ENCODE measurements around the gene GIGYF2.
A peak's percentile ranks its signal among the peaks of the same experiment; 100 is the strongest.

The GIGYF2 gene

DNA sequence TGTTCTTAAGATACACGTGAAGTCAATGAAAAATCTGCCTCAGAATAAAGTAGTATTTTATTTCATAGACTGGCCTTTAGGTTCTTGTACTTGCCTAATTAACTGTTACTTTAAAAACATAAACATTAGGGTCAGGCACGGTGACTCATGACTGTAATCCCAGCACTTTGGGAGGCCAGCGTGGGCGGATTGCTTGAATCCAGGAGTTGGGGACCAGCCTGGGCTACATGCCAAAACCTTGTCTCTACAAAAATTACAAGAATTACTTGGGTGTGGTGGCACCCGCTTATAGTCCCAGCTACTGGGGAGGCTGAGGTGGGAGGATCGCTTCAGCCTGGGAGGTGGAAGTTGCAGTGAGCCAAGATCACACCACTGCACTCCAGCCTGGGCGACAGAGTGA lies 157.0 kb downstream of the GIGYF2 start:
- TF ChIP-seq CREB1 (IDR thresholded peaks at IDR 0.05; ENCODE audit: low read depth) (no peak), RAD21 (IDR thresholded peaks at IDR 0.05; ENCODE audit: low read depth) (no peak), YY1 (IDR thresholded peaks at IDR 0.05; ENCODE audit: low read depth) (no peak), NFIC (IDR thresholded peaks at IDR 0.05) (peak; percentile 85), ZBTB7A (IDR thresholded peaks at IDR 0.05; ENCODE audit: low read depth) (no peak), EGR1 (IDR thresholded peaks at IDR 0.05) (peak; percentile 99), TCF12 (IDR thresholded peaks at IDR 0.05; ENCODE audit: low read depth) (peak; percentile 65; the same call in 1 of the 2 replicates), EP300 (IDR thresholded peaks at IDR 0.05; ENCODE audit: borderline replicate concordance) (peak; percentile 66; the same call in 1 of the 2 replicates), CEBPB (IDR thresholded peaks at IDR 0.05) (no peak), TEAD4 (IDR thresholded peaks at IDR 0.05) (peak; percentile 68), FOXM1 (IDR thresholded peaks at IDR 0.05; ENCODE audit: borderline replicate concordance, low read depth) (no peak), TAF1 (IDR thresholded peaks at IDR 0.05; ENCODE audit: low read depth) (no peak)
- TF ChIP-seq, protein P1, sequence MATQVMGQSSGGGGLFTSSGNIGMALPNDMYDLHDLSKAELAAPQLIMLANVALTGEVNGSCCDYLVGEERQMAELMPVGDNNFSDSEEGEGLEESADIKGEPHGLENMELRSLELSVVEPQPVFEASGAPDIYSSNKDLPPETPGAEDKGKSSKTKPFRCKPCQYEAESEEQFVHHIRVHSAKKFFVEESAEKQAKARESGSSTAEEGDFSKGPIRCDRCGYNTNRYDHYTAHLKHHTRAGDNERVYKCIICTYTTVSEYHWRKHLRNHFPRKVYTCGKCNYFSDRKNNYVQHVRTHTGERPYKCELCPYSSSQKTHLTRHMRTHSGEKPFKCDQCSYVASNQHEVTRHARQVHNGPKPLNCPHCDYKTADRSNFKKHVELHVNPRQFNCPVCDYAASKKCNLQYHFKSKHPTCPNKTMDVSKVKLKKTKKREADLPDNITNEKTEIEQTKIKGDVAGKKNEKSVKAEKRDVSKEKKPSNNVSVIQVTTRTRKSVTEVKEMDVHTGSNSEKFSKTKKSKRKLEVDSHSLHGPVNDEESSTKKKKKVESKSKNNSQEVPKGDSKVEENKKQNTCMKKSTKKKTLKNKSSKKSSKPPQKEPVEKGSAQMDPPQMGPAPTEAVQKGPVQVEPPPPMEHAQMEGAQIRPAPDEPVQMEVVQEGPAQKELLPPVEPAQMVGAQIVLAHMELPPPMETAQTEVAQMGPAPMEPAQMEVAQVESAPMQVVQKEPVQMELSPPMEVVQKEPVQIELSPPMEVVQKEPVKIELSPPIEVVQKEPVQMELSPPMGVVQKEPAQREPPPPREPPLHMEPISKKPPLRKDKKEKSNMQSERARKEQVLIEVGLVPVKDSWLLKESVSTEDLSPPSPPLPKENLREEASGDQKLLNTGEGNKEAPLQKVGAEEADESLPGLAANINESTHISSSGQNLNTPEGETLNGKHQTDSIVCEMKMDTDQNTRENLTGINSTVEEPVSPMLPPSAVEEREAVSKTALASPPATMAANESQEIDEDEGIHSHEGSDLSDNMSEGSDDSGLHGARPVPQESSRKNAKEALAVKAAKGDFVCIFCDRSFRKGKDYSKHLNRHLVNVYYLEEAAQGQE (IDR thresholded peaks at IDR 0.05; ENCODE audit: low read depth) = no peak
- TF ChIP-seq, protein P2, sequence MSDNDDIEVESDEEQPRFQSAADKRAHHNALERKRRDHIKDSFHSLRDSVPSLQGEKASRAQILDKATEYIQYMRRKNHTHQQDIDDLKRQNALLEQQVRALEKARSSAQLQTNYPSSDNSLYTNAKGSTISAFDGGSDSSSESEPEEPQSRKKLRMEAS (IDR thresholded peaks at IDR 0.05) = no peak
- TF ChIP-seq, protein P3, sequence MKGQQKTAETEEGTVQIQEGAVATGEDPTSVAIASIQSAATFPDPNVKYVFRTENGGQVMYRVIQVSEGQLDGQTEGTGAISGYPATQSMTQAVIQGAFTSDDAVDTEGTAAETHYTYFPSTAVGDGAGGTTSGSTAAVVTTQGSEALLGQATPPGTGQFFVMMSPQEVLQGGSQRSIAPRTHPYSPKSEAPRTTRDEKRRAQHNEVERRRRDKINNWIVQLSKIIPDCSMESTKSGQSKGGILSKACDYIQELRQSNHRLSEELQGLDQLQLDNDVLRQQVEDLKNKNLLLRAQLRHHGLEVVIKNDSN (IDR thresholded peaks at IDR 0.05) = no peak

DNA sequence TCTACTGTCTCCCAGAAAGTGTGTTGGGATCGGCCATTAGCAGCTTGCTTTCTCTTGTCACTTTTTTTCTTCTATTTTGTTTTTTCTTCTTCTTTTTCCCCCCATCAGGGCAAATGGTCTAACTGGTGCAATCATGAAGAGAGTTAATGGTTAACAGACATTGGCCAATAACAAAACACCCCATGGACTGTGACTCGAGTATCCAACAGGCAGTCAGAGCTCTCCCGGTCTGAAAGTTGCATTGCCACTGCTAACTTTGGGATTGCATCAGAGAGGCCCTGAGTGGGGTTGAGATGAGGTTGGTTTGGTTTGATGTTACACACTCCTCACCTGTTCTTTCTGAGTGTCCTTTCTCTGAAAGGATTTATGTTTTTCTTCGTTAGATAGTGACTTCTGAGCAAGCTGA lies 160.0 kb downstream of the GIGYF2 start:
- TF ChIP-seq EGR1 (IDR thresholded peaks at IDR 0.05) (no peak), TEAD4 (IDR thresholded peaks at IDR 0.05) (no peak), CEBPB (IDR thresholded peaks at IDR 0.05) (0 out of 2 replicates have a peak, but pooled peaks have one; percentile 5)

DNA sequence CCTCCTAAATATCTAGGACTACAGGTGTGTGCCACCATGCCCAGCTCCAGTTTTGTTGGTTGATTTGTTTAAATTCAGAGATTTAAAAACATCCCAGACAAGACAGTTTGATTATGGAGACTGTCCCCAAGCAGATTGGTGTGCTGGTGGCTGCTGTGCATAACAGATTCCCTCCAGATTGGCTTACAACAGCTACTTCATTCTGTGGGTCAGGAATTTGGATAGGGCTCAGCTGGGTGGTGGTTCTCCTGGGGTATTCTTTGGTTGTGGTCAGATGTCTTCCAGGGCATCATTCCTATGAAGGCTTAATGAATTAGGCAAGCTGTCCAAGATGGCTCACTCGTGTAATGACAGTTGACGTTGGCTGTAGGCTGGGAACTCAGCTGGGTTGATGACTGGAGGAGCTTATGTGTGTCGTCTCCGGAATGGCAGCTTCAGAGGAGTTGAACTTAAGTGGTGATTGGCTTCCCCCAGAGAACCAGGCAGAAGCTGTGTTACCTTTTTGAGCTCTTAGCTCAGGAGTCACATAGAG lies 162.3 kb downstream of the GIGYF2 start:
- TF ChIP-seq, protein P1 (IDR thresholded peaks at IDR 0.05; ENCODE audit: low read depth) = no peak
- TF ChIP-seq CEBPB (IDR thresholded peaks at IDR 0.05) (no peak), TCF12 (IDR thresholded peaks at IDR 0.05; ENCODE audit: low read depth) (no peak), TAF1 (IDR thresholded peaks at IDR 0.05; ENCODE audit: low read depth) (no peak), EGR1 (IDR thresholded peaks at IDR 0.05) (no peak), ZBTB7A (IDR thresholded peaks at IDR 0.05; ENCODE audit: low read depth) (no peak), NFIC (IDR thresholded peaks at IDR 0.05) (no peak), EP300 (IDR thresholded peaks at IDR 0.05; ENCODE audit: borderline replicate concordance) (no peak), FOXM1 (IDR thresholded peaks at IDR 0.05; ENCODE audit: borderline replicate concordance, low read depth) (no peak), RAD21 (IDR thresholded peaks at IDR 0.05; ENCODE audit: low read depth) (no peak), CREB1 (IDR thresholded peaks at IDR 0.05; ENCODE audit: low read depth) (no peak), TEAD4 (IDR thresholded peaks at IDR 0.05) (no peak), YY1 (IDR thresholded peaks at IDR 0.05; ENCODE audit: low read depth) (no peak)
- TF ChIP-seq, protein P3 (IDR thresholded peaks at IDR 0.05) = no peak
- TF ChIP-seq, protein P2 (IDR thresholded peaks at IDR 0.05) = no peak

DNA sequence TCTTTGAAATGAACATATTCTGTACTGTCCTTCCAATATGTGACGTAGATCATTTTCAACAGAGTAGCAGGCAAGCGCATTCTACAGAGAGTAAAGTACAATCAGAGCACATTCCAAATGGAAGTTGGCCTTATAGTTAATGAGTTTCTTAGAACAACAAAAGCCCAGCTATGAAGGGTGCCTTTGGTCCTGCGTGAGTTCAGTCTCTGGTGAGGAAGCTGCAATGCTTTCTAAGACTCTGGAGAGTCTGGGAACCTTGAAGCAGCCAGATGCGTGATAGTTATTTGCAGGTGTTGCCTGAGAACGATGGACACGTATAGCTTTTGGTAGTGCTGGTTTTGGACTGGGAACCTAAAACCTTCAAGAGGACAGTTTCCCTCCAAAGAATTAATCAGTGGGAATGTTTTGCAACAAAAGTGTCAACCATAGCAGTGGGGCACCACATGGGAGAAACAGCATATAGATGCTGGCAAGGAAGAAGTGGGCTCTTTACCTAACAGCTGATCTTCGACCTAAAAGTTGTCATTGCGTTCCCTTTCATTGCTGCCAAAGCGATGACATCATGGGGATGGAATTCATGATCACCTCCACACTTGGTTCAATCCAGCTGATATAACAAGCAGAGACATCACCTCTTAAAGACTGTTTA lies 163.6 kb downstream of the GIGYF2 start:
- TF ChIP-seq, protein P1 (IDR thresholded peaks at IDR 0.05; ENCODE audit: low read depth) = no peak
- TF ChIP-seq RAD21 (IDR thresholded peaks at IDR 0.05; ENCODE audit: low read depth) = no peak
- TF ChIP-seq, protein P2 (IDR thresholded peaks at IDR 0.05) = no peak
- no peak for TF ChIP-seq FOXM1 (IDR thresholded peaks at IDR 0.05; ENCODE audit: borderline replicate concordance, low read depth)
- TF ChIP-seq TEAD4 (IDR thresholded peaks at IDR 0.05) = no peak
- TF ChIP-seq, protein P3 (IDR thresholded peaks at IDR 0.05) = no peak
- TF ChIP-seq TAF1 (IDR thresholded peaks at IDR 0.05; ENCODE audit: low read depth) = no peak
- TF ChIP-seq TCF12 (IDR thresholded peaks at IDR 0.05; ENCODE audit: low read depth) = no peak

Data from Ishikawa (cell line).